SK-N-SH (cell line): Measurements from ENCODE around the gene ZNF296.

Experiments
- CTCF ChIP-seq: fragments of 200-600 bp; sonication (generic); IDR thresholded peaks from 2 replicates; pipeline ENCODE4 v1.6.1; 2017; ENCODE audit warnings: antibody characterized with exemption, mild to moderate bottlenecking, moderate library complexity
- EP300 ChIP-seq, 2 experiments: IDR thresholded peaks; 2 replicates each; pipeline versions ENCODE4 v1.4.0 to v1.6.1; 2012; ENCODE audit warnings: borderline replicate concordance in 1 of 2, low read depth in 1 of 2, low read length in 1 of 2
- NFIC ChIP-seq: IDR thresholded peaks from 2 replicates; pipeline ENCODE4 v1.4.0; 2012; ENCODE audit warnings: borderline replicate concordance

DNA sequence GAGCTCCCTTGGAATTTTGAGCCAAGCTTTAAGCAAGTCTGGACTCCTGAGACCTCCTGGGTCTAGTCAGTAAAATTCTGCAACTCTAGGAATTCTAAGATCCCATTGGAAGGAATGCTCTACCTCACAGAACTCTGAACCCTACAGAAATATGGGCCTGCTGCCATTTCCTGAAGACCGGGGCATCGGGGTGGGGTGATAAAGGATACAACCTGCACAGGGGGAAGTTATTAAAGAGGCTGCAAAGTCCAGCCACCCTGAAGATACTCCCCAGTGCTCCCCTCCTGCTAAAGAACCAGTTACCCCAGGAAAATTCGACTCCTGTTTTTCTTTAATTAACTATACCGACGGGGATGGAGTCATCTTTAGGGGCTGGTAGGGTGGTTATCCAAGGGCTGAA lies 14.3 kb upstream of the ZNF296 start:
- no peak for TF ChIP-seq CTCF
- TF ChIP-seq EP300 (IDR thresholded peaks at IDR 0.05; ENCODE audit: borderline replicate concordance in 1 of 2, low read depth in 1 of 2, low read length in 1 of 2) = no peak
- no peak for TF ChIP-seq NFIC
